Breast epithelium (tissue), 3 donors: ENCODE data around the gene ABR.

Experiments used
- CTCF ChIP-seq, 3 donors: fragments of 450-650 bp; IDR thresholded peaks; one replicate each; pipeline ENCODE4 v1.5.1; 2016 to 2017; ENCODE audit warnings: antibody characterized with exemption in 3 of 3, mild to moderate bottlenecking in 3 of 3, moderate library complexity in 3 of 3
- POLR2A ChIP-seq: fragments of 450-650 bp; IDR thresholded peaks from one replicate; pipeline ENCODE4 v1.6.1; 2016; ENCODE audit warnings: antibody characterized with exemption, mild to moderate bottlenecking, moderate library complexity
- POLR2AphosphoS5 ChIP-seq, 3 donors: sonication (generic); formaldehyde crosslinking; IDR thresholded peaks; one replicate each; pipeline ENCODE4 v1.6.1; 2017; ENCODE audit warnings: antibody characterized with exemption in 3 of 3

- TF ChIP-seq CTCF (IDR thresholded peaks at IDR 0.05) (no peak), POLR2AphosphoS5 (IDR thresholded peaks at IDR 0.05) (no peak), POLR2A (no peak)
These were observed 84.5 kb downstream of the ABR start for GRCh38 chr17:1095090-1095852.
